Measurements from ENCODE around the gene DNAI7. TPM values are rescaled to one million over a fixed set of nuclear protein-coding genes. Genes with fewer than 3 reads are reported as not detected.
A peak's percentile ranks its signal among the peaks of the same experiment; 100 is the strongest.

The DNAI7 gene
- total RNA-seq, 1 donor from 2014 or later = not detected

GRCh38 chr12:25074113-25074512, 120.8 kb downstream of the DNAI7 start:
- no peak for TF ChIP-seq CTCF (conservative IDR thresholded peaks at IDR 0.05; ENCODE audit: low read depth, low read length)
- no peak overlapping the region for H3K4me3 ChIP-seq (ENCODE audit: low read depth, low read length)
- DNase-seq (ENCODE audit: low read depth) = peak; percentile 35

- H3K4me3 ChIP-seq (ENCODE audit: low read depth, low read length) = no peak overlapping the region
- no peak for DNase-seq (ENCODE audit: low read depth)
- no peak for TF ChIP-seq CTCF (conservative IDR thresholded peaks at IDR 0.05; ENCODE audit: low read depth, low read length)
These were observed 121.9 kb downstream of the DNAI7 start for GRCh38 chr12:25072906-25073650.

GRCh38 chr12:25071366-25071765, 123.6 kb downstream of the DNAI7 start:
- DNase-seq (ENCODE audit: low read depth) = peak; percentile 78
- no peak for TF ChIP-seq CTCF (conservative IDR thresholded peaks at IDR 0.05; ENCODE audit: low read depth, low read length)

GRCh38 chr12:25069224-25069623, 125.7 kb downstream of the DNAI7 start:
- TF ChIP-seq CTCF (conservative IDR thresholded peaks at IDR 0.05; ENCODE audit: low read depth, low read length) = no peak
- H3K4me3 ChIP-seq (ENCODE audit: low read depth, low read length) = no peak overlapping the region
- DNase-seq (ENCODE audit: low read depth) = no peak

More at GRCh38 chr12:25071366-25071765, 123.6 kb downstream of the DNAI7 start:
- no peak overlapping the region for H3K4me3 ChIP-seq (ENCODE audit: low read depth, low read length)

GRCh38 chr12:25065035-25065434, 129.9 kb downstream of the DNAI7 start:
- no peak for DNase-seq (ENCODE audit: low read depth)
- no peak overlapping the region for H3K4me3 ChIP-seq (ENCODE audit: low read depth, low read length)
- no peak for TF ChIP-seq CTCF (conservative IDR thresholded peaks at IDR 0.05; ENCODE audit: low read depth, low read length)

GRCh38 chr12:25063873-25064628, 130.9 kb downstream of the DNAI7 start:
- no peak for TF ChIP-seq CTCF (conservative IDR thresholded peaks at IDR 0.05; ENCODE audit: low read depth, low read length)
- no peak overlapping the region for H3K4me3 ChIP-seq (ENCODE audit: low read depth, low read length)
- no peak for DNase-seq (ENCODE audit: low read depth)

Measured in epithelial cell of proximal tubule (primary cell).